Occipital lobe (tissue), 2 donors: Measurements from ENCODE around the gene TTC9. TPM values are rescaled to one million over a fixed set of nuclear protein-coding genes. Genes with fewer than 3 reads are reported as not detected.

Source experiments
- DNase-seq: peaks from one replicate; lab custom pipeline; 2025; lab: John Stamatoyannopoulos, UW
- total RNA-seq: library from RNA; depleted of rRNA; stranded (reverse); fragments of >200 nt; gene quantifications from one replicate; pipeline ENCODE4 v1.2.3, GENCODE V29; 2014

Gene TTC9
- total RNA-seq, 1 donor from 2014 or later = 22.9 TPM

GRCh38 chr14:70645892-70646291 lies 4.2 kb downstream of the TTC9 start:
- no peak for DNase-seq

GRCh38 chr14:70646705-70647104 lies 5.0 kb downstream of the TTC9 start:
- no peak for DNase-seq

- DNase-seq = no peak
These were observed 6.6 kb downstream of the TTC9 start for GRCh38 chr14:70648346-70648745.

DNA sequence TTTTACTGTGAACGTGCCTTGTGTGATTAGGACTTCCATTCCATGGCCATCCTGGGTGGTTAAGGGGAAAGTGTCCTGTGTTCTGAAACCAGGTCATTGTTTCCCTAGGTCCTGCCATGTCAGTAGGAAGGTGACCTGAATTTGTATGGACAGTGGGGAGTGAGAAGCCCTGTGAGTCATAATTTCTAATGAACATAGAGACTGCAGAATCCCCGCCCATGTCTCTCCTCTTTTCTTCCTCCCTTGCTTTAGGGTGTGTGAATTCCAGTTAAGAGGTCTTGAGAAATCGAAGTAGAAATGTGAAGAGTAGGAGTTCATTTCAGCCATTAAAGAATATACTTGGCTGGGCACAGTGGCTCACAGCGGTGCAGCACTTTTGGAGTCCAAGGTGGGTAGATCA lies 8.1 kb downstream of the TTC9 start:
- no peak for DNase-seq

DNA sequence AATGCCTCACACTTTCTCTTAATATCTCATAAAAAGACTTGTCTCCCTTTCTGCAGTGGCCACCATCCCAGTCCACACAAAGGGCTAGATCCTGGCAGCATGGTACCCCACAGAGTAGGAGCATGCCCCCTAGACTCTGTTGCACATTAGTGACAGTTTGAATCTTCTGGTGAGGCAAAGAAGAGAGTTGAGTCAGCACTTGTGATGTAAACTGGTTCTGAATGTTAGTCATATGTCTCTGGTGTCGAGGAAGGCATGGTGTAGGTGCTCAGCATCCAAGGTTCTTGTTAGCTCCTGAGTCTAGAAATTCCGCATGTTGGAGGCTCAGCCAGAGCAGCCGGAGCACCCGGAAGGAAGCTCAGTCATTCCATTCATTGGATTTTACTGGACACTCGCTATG lies 9.8 kb downstream of the TTC9 start:
- no peak for DNase-seq

GRCh38 chr14:70652871-70653270 lies 11.2 kb downstream of the TTC9 start:
- DNase-seq = no peak

- DNase-seq = no peak
These were observed 11.9 kb downstream of the TTC9 start for GRCh38 chr14:70653662-70654061.

DNA sequence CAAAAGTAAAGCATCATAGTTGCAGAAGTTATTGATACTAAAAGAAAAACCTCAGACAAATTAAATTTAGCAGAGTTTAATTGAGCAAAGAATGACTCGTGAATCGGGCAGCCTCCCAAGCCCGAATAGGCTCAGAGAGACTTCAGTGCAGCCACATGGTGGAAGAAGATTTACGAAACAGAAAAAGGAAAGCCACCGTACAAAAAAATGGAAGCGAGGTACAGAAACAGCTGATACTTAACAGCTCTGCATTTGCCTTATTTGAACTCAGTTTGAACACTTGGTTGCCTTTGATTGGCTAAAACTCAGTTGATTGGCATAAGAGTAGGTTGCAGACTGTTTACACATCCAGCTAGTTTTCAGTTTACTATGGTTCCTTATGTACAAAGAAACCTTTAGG lies 12.9 kb downstream of the TTC9 start:
- DNase-seq = no peak

GRCh38 chr14:70655110-70655826 lies 13.6 kb downstream of the TTC9 start:
- no peak for DNase-seq

DNA sequence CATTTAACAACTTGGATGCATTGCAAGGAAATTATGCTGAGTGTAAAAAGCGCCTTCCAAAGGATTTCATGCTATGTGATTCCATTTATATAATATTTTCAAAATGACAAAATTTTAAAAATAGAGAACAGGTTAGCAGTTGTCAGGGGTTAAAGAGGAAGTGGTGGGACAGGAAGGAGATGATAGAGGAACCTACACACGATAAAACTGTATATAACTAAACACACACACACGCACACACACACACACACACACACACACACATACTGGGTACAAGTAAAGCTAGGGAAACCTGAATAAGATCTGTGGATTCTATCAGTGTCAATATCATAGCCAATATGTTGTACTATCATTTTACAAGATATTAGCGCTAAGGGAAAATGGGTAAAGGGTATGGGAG lies 17.2 kb downstream of the TTC9 start:
- no peak for DNase-seq

- no peak for DNase-seq
These were observed 19.5 kb downstream of the TTC9 start for GRCh38 chr14:70660967-70661893.

DNA sequence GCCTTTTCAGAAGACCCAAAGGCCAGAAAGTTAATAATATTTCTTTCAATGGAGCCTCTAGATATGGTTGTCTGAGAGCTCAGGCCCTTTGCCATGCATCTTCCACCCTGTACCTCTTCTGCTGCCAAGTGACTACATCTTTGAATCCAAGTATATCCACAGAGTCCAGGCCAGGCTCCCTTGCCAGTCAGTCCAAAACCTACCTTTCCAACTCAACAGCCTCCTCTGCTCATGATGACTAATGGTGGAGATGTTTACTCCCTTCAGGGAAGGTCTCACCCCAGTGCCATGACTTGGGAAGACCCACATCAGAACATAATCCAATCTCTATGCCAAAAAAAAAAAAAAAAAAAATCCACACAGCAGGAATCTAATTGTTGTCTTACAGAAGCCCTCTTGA lies 20.4 kb downstream of the TTC9 start:
- DNase-seq = no peak

DNA sequence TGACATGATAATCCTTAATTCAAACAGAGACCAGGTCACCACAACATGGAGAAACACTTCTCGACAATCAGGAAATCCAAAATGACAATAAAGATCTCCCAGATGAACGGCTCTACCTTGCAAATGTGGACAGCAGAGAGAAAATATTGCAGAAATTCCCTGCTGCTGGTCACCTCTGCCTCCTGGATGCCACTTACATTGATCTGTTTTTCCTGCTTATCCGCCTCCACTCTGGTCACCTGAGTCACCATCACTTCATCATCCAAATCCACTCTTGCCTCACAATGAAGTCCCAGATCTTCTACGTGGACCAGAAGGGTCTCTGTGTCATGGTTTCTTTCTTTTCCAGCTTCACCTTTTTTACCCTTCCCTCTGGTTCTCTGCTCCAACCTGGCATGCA lies 21.1 kb downstream of the TTC9 start:
- DNase-seq = no peak

- DNase-seq = no peak
These were observed 22.0 kb downstream of the TTC9 start for GRCh38 chr14:70663707-70664179.

DNA sequence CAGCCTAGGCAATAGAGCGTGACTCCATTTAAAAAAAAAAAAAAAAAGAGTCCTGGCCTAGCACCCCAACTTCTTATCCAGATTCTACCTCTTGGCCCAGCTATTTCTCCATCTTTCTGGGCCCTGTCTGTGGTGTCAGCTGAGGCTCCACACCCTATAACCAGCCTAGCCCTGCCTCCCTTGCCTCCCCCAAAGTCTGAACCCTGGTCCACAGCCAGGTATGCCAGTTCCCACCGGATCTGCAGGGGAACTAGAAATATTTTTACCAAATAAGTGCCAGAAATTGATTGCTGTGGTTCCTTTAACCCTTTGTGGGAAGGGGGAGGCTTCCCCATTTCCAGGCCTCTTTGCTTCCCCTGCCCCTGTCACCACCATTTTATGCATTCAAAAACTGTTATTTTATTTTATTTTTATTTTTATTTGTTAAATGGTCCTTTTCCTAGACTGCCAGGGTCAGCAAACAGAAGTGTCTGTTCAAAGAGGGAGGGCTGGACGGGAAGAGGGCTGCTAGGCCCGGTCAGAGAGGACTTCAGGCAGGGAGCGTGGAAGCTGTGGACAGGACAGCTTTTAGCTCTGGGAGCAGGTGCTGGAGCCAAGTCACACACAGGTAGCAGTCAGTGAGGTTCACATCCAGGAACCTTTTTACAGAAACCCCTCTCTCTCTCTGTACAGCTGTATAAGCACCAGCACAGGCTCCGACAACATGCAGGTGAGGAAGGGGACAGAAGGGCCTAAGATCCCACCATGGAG lies 23.2 kb downstream of the TTC9 start:
- DNase-seq = no peak

GRCh38 chr14:70665448-70666360 lies 24.0 kb downstream of the TTC9 start:
- no peak for DNase-seq

DNA sequence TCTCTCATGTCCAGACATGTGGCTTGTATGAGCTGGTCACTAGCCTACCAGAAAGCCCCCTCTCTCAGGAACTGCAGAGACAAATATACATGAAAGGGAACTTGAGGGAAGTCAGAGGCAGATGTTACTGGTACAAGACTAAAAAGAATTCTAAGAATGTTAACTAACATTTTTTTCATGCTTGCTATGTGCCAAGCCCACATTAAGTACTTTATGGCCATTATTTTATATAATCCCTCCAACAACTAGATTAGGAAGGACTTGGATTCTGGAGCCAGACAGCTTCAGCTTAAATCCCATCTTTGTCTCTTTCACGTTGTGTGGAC lies 24.6 kb downstream of the TTC9 start:
- no peak for DNase-seq

GRCh38 chr14:70670992-70671651 lies 29.4 kb downstream of the TTC9 start:
- no peak for DNase-seq

GRCh38 chr14:70671652-70672644 lies 30.2 kb downstream of the TTC9 start:
- DNase-seq = no peak
